ENCODE results near the gene PPP1R12B. TPM values are rescaled to one million over a fixed set of nuclear protein-coding genes. Genes with fewer than 3 reads are reported as not detected.

The PPP1R12B gene
- total and polyA plus RNA-seq, 2 donors (not counting 1 experiment from before 2014, with no cell fraction given): 13.4 to 21.7 TPM

DNA sequence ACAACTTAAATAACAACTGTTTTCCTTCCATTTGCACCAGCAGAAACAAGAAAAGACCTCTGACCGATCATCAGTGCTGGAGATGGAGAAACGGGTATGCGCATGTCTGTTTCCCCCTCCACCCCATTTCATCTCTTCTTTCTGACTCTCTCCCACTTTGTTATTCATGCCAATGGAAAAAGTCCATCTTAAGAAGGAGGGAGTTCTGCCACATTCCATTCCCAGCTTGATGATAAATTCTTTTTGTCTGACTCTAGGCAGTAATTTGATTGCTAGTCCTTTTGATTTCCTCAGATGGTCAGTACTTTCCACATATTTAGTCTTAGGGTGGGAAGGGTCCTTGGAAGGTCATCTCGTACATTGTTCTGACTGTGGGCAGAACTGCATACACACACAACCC, 219.2 kb downstream of the PPP1R12B start:
- TF ChIP-seq, protein P1, sequence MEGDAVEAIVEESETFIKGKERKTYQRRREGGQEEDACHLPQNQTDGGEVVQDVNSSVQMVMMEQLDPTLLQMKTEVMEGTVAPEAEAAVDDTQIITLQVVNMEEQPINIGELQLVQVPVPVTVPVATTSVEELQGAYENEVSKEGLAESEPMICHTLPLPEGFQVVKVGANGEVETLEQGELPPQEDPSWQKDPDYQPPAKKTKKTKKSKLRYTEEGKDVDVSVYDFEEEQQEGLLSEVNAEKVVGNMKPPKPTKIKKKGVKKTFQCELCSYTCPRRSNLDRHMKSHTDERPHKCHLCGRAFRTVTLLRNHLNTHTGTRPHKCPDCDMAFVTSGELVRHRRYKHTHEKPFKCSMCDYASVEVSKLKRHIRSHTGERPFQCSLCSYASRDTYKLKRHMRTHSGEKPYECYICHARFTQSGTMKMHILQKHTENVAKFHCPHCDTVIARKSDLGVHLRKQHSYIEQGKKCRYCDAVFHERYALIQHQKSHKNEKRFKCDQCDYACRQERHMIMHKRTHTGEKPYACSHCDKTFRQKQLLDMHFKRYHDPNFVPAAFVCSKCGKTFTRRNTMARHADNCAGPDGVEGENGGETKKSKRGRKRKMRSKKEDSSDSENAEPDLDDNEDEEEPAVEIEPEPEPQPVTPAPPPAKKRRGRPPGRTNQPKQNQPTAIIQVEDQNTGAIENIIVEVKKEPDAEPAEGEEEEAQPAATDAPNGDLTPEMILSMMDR (conservative IDR thresholded peaks at IDR 0.05 in 1 of 2, IDR thresholded peaks at IDR 0.05 in 1 of 2; ENCODE audit: low read depth in 1 of 2, low read length in 2 of 2): no peak
- no peak for TF ChIP-seq EZH2 (IDR thresholded peaks at IDR 0.05; ENCODE audit: low read length, missing control alignments)
- Histone ChIP-seq H2AFZ (ENCODE audit: low read length) (peak overlapping the region; percentile 4), H3K4me1 (ENCODE audit: control insufficient read depth, extremely low read depth, insufficient read depth, low read length) (peaks cover 21% of the 10 kb centered on the region), H3K4me3 (replicated peaks in 1 of 4; ENCODE audit: control extremely low read depth in 1 of 4, insufficient read depth in 1 of 4, low read depth in 3 of 4, low read length in 4 of 4) (no peak overlapping the region), H3K9ac (ENCODE audit: insufficient read depth, low read length) (no peak overlapping the region), H3K27ac (ENCODE audit: insufficient read depth, low read length) (peak overlapping the region; percentile 32), H3K79me2 (ENCODE audit: control insufficient read depth, insufficient read depth, low read length) (no peaks in the 10 kb centered on the region), H3K36me3 (ENCODE audit: control insufficient read depth, insufficient read depth, low read length) (no peaks in the 10 kb centered on the region), H4K20me1 (ENCODE audit: control insufficient read depth, extremely low read depth, insufficient read depth, low read length) (no peaks in the 10 kb centered on the region), H3K9me3 (ENCODE audit: control insufficient read depth, insufficient read depth, low read depth, low read length) (no peaks in the 10 kb centered on the region), H3K27me3 (ENCODE audit: control insufficient read depth, insufficient read depth, low read length) (no peaks in the 10 kb centered on the region), H3K4me2 (ENCODE audit: extremely low read depth, insufficient read depth, low read length) (no peak overlapping the region)
- peak in 1 of 2 donors; percentile 84 for DNase-seq (ENCODE audit: low read depth in 2 of 2)

DNA sequence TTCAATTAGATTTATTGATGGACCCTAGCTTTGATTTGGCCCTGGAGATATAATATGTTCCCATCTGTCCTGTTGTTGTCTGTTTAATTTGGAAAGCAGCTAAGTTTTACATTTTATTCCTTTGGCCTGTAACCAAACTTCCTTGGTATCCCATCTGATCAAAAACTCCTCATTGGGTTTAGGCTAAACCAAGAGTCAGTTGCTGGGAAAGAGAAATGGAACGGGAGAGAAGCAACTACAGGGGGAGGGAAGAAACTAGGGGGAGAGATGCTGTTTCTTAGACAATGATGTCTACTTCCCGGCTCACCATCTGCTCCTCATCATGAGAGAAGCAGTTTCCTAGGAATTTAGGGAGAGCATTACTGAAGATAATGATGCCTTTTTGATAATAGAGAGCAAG, 219.9 kb downstream of the PPP1R12B start:
- DNase-seq (ENCODE audit: low read depth in 2 of 2): no peak
- Histone ChIP-seq H3K9me3 (ENCODE audit: control insufficient read depth, insufficient read depth, low read depth, low read length) (no peaks in the 10 kb centered on the region), H3K4me1 (ENCODE audit: control insufficient read depth, extremely low read depth, insufficient read depth, low read length) (peaks cover 21% of the 10 kb centered on the region), H3K9ac (ENCODE audit: insufficient read depth, low read length) (no peak overlapping the region), H3K4me3 (replicated peaks in 1 of 4; ENCODE audit: control extremely low read depth in 1 of 4, insufficient read depth in 1 of 4, low read depth in 3 of 4, low read length in 4 of 4) (no peak overlapping the region), H3K27me3 (ENCODE audit: control insufficient read depth, insufficient read depth, low read length) (no peaks in the 10 kb centered on the region), H4K20me1 (ENCODE audit: control insufficient read depth, extremely low read depth, insufficient read depth, low read length) (no peaks in the 10 kb centered on the region), H3K79me2 (ENCODE audit: control insufficient read depth, insufficient read depth, low read length) (no peaks in the 10 kb centered on the region), H2AFZ (ENCODE audit: low read length) (no peak overlapping the region), H3K4me2 (ENCODE audit: extremely low read depth, insufficient read depth, low read length) (no peak overlapping the region), H3K27ac (ENCODE audit: insufficient read depth, low read length) (no peak overlapping the region), H3K36me3 (ENCODE audit: control insufficient read depth, insufficient read depth, low read length) (no peaks in the 10 kb centered on the region)
- TF ChIP-seq, protein P1 (conservative IDR thresholded peaks at IDR 0.05 in 1 of 2, IDR thresholded peaks at IDR 0.05 in 1 of 2; ENCODE audit: low read depth in 1 of 2, low read length in 2 of 2): no peak
- TF ChIP-seq EZH2 (IDR thresholded peaks at IDR 0.05; ENCODE audit: low read length, missing control alignments): no peak

DNA sequence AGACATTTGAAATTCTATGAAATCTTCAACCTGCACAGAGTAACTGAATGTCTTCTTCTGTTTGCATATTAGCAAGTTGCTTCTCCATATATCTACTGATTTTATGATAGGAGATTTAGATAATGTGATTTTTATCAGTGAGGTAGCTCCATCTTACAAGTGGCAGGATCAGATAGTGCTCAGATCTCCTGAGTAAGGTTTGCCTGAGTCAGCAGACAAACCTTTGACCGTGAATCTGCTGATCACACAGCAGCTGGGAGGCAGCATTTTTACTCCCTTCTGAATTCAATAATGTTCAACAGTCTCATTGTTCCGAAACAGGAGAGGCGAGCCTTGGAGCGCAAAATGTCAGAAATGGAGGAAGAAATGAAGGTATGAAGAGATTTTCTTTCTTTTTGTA, 220.3 kb downstream of the PPP1R12B start:
- Histone ChIP-seq H3K4me1 (ENCODE audit: control insufficient read depth, extremely low read depth, insufficient read depth, low read length) (peaks cover 21% of the 10 kb centered on the region), H3K27ac (ENCODE audit: insufficient read depth, low read length) (no peak overlapping the region), H3K4me2 (ENCODE audit: extremely low read depth, insufficient read depth, low read length) (no peak overlapping the region), H2AFZ (ENCODE audit: low read length) (no peak overlapping the region), H3K9me3 (ENCODE audit: control insufficient read depth, insufficient read depth, low read depth, low read length) (no peaks in the 10 kb centered on the region), H3K27me3 (ENCODE audit: control insufficient read depth, insufficient read depth, low read length) (no peaks in the 10 kb centered on the region), H3K9ac (ENCODE audit: insufficient read depth, low read length) (no peak overlapping the region), H4K20me1 (ENCODE audit: control insufficient read depth, extremely low read depth, insufficient read depth, low read length) (no peaks in the 10 kb centered on the region), H3K79me2 (ENCODE audit: control insufficient read depth, insufficient read depth, low read length) (no peaks in the 10 kb centered on the region), H3K36me3 (ENCODE audit: control insufficient read depth, insufficient read depth, low read length) (no peaks in the 10 kb centered on the region), H3K4me3 (replicated peaks in 1 of 4; ENCODE audit: control extremely low read depth in 1 of 4, insufficient read depth in 1 of 4, low read depth in 3 of 4, low read length in 4 of 4) (no peak overlapping the region)
- no peak for TF ChIP-seq EZH2 (IDR thresholded peaks at IDR 0.05; ENCODE audit: low read length, missing control alignments)
- TF ChIP-seq, protein P1 (conservative IDR thresholded peaks at IDR 0.05 in 1 of 2, IDR thresholded peaks at IDR 0.05 in 1 of 2; ENCODE audit: low read depth in 1 of 2, low read length in 2 of 2): no peak
- DNase-seq (ENCODE audit: low read depth in 2 of 2): peak in 1 of 2 donors; percentile 49
